ENCODE measurements around the gene PSMG4. TPM values are rescaled to one million over a fixed set of nuclear protein-coding genes. Genes with fewer than 3 reads are reported as not detected.
A peak's percentile ranks its signal among the peaks of the same experiment; 100 is the strongest.

The PSMG4 gene
- 31.8 and 33.5 TPM in 2 replicates for total RNA-seq

- peak; percentile 91 for DNase-seq
Measured at GRCh38 chr6:3258720-3259490, at the start of gene PSMG4. PSMG4 (plus strand) TSS chr6:3258947; CDS start chr6:3259023, 76 bp downstream.

GRCh38 chr6:3209114-3210023 lies 49.4 kb upstream of the PSMG4 start:
- DNase-seq, result peak; percentile 45

DNA sequence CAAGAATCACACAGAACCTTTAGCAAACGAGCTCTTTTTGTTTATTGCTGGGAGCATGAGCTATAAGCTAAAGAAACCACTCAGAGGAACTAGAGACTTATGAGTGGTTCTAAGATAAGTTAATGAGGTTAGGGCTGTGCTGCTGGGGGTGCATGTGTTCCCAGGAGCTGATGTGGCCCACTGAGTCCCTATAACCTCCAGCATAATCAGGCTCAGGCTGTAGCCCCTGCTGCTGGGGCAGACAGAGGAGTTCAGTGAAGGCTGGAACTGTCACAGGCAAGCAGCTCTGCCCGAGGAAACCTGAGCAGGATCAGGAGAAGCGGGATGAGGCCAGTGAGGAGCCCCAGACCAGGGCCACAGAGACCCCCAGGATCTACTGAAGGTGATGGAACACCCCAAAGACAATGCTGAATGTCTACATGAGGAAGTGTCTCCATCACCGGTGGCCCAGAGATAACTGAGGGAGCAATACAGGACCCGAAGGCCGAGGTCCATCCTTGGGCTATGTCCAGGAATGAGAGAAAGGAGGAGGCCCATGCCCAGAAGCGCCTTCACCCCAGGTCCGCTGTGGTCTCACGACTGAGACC lies 48.6 kb upstream of the PSMG4 start:
- DNase-seq, result no peak

GRCh38 chr6:3211681-3212080 lies 47.1 kb upstream of the PSMG4 start:
- DNase-seq, result no peak

- no peak for DNase-seq
Measured at GRCh38 chr6:3212261-3212660, 46.5 kb upstream of the PSMG4 start.

- DNase-seq, result no peak
Measured at GRCh38 chr6:3213334-3213695, 45.4 kb upstream of the PSMG4 start.

DNA sequence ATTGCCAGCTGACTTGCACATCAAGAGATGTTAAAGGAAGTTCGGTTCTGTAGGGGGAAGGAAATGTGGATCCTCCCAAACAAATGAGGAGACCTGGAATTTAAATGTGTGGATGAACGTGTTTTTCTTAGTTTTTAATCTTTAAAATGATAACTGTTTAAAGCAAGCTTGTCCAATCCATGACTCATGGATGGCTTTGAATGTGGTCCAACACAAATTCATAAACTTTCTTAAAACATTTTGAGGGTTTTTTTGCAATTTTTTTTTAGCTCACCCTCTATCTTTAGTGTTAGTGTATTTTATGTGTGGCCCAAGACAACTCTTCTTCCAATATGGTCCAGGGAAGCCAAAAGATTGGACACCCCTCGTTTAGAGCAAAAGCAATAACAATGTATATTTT lies 43.8 kb upstream of the PSMG4 start:
- no peak for DNase-seq

DNA sequence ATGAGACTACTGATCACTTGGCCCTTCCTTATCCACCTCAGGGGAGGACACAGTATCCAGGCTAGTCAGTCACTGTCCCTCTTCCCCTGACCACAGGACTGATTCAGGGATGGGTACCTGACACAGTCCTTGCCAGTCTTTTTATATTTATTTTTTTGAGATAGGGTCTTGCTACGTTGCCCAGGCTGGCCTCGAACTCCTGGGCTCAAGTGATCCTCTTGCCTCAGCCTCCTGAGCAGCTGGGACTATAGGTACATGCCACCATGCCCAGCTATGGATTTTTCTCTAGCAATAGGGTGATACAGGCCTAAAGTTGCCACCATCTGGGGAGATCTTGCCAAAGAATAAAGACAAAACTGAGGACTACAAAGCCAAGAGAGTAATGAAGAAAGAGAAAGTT lies 41.5 kb upstream of the PSMG4 start:
- DNase-seq, result no peak

DNA sequence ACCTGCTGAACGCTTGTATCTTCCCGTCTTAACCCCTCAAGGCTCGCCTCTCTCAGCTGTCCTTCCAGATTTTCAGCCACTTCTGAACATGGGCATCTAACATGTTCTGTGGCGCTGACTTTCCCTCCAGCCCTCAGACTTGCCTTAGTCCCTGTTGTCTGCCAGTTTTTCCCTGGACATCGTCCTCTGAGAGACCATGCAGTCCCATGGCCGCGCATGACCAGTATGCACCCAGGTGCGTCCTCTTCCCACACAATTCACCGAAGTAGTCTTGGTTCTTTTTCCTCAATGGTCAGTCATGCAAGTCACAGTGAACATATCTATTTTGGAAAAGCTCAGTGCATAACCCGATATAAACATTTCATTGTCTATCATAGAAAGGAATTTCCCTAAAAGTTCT lies 40.5 kb upstream of the PSMG4 start:
- no peak for DNase-seq

GRCh38 chr6:3220366-3220765 lies 38.4 kb upstream of the PSMG4 start:
- no peak for DNase-seq

- DNase-seq, result no peak
Measured at GRCh38 chr6:3221578-3221977, 37.2 kb upstream of the PSMG4 start.

DNA sequence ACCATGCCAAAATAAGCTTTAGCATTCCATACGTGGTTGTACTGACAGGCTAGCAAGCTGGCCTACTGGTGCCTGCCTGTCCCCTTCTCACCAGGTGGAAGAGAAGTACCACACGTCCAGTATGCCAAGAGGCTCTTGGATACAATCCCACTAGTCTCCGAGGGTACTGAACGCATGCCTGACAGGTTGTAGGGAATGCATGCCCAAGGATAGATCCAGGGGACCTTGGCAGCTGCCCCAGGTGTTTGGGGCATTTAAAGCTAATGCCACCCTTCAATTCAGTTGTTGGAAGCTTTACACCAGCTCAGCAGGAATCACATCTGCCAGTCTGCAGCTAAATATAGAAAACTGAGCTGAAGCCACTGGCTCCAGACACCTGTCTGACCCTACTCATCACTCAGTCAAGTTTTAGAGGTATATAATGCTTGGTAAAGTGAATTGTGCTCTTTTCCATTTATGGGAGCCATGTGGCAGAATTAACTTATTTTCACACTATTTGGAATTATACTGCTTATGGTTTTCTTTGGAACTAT lies 36.2 kb upstream of the PSMG4 start:
- DNase-seq, result no peak

DNA sequence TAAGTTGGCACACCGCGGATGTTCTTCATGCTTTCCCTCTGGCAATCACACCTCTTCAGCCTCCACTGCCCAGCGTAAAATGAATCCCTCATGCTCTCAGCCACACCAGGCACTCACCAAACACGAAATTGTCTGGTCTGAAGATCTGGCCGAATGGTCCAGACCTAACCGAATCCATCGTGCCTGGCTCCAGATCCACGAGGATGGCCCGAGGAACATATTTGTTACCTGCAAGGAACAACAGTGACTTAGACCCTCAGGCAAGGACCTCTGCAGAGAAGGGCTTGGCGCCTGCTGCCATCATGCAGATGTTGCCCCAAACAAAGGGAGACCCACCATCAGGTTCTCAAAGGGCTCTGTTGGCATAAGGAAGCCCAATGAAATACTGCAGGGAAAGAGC lies 32.7 kb upstream of the PSMG4 start:
- no peak for DNase-seq

GRCh38 chr6:3226481-3227362 lies 32.0 kb upstream of the PSMG4 start:
- DNase-seq, result peak; percentile 24

GRCh38 chr6:3227363-3228045 lies 31.2 kb upstream of the PSMG4 start, which contains the start of gene TUBB2B:
TUBB2B (minus strand) TSS chr6:3227653; CDS start chr6:3227543, 110 bp downstream.
- DNase-seq, result no peak

- no peak for DNase-seq
Measured at GRCh38 chr6:3228046-3228671, 30.6 kb upstream of the PSMG4 start.

DNA sequence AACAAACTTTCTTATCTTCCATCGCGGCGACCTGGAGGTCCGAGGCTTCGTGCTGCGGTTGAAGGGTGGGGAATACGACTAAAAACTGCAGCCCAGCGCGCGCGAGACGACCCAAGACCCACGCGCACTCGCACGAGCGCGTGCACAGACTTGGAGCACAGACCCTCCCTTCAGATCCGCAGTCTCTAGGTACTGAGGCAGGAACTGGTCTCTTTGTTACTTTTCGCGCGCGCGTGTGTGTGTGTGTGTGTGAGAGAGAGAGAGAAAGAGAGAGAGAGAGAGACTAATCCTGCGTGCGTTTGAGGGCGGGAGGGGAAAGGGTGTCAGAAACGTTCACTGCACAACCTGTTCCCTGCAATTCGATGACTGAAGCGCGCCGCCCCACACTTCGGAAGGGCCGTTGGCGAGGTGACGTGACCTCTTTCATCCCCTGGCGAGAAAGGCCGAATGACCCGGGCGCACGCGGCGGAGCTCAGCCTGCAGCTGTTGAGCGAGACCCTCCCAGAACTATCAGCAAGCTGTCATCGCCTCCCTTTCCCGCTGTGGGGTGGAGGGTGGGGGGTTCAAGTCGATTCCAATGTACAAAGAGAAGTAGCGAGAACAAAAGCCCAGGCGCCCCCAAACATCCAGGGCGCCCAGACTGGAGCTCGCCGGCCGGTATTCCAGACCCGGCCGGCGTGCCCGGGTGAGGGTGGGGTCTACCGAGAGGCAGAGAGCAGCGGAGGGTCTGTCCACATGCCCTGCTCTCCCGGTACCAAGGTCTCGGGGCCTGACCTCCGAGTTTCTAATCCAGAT lies 29.8 kb upstream of the PSMG4 start:
- DNase-seq, result no peak

DNA sequence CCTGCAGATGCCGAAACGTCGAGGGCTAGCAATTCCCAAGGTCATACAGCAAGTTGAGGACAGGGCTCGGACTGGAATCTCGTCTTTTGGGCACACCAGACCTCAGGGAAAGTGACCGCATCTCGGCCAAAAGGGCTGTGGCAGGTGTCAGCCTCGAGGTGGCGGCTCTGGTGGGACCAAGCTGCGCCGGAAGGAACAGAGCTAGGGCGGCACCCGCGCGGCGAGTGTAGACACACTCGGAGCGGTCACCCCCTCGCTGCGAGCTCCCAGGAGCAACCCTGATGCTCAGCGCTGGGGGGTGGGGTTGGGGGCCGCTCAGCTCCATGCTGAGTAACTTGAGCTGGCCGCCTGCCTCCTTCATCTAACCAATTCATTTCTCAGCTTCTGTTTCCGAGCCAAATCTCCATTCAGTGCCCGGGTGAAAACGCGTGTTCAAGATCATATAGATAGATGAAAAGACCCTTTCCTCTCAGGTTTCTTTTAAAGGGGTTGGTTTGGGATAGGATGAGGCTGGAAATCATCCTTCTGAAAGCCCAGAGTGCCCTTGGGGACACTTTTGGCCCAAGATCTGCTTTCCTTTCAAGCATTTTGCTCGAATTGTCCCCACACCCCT lies 29.1 kb upstream of the PSMG4 start:
- no peak for DNase-seq

DNA sequence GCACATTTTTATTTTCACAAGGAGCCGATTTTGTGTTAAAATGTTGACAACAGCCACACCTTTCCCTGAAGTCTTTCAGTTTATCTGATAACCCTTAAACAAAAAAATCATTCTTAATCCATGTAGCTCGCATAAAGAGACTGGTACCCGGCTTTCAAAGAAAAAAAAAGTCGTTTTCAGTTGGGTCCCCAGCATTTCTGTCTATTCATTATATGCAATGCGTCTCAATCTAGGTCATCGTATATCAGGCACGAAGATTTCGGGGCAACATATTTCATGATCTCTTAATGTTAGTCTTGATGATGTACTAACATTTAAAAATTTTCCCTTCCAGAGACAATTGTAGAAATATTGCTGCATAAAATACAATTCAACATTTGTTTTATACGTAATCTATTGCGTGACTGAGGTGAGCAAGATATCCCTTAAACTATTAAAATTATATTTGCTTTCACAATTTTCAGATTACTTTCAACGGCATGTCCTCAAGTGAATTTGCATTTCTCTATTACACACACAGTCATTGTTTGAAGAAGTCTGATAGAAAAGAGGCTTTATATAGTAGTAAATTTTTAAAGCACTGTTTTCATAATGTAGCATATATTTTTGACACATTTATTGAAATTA lies 28.4 kb upstream of the PSMG4 start:
- no peak for DNase-seq

Data from dermis blood vessel endothelial cell (primary cell).